IMR-90 (cell line): ENCODE results near the gene CASP8. TPM values are rescaled to one million over a fixed set of nuclear protein-coding genes. Genes with fewer than 3 reads are reported as not detected.

ENCODE experiments used
- ATAC-seq: fragments of 200-7000 bp; cut with Tn5 transposase; 2 replicates; pipeline ENCODE4 v1.9.1; 2020; ENCODE audit warnings: low read depth, mild to moderate bottlenecking, moderate library complexity
- BruUV-seq: library from RNA; stranded (reverse); fragments of 400-500 nt; replicated peaks from 2 replicates; lab custom pipeline; 2021; lab: Mats Ljungman, UMichigan
- CTCF ChIA-PET: fragments of 300-600 bp; formaldehyde crosslinking; extraction: SDS; loops from one replicate; lab custom pipeline; 2021; ENCODE audit warnings: antibody characterized with exemption; lab: Yijun Ruan, JAX
- POLR2A ChIA-PET: fragments of 300-600 bp; sonication (Branson Sonifier 250); formaldehyde crosslinking; loops from one replicate; lab custom pipeline; 2022; ENCODE audit warnings: antibody characterized with exemption; ENCODE audit not compliant: unreplicated experiment; lab: Charles Lee
- DNase-seq: peaks from one replicate; pipeline ENCODE4 v3.0.0; 2013
- H2AFZ ChIP-seq: replicated peaks from 2 replicates; pipeline ENCODE3; 2013; ENCODE audit warnings: low read length, mild to moderate bottlenecking; ENCODE audit not compliant: poor library complexity
- H2AK5ac ChIP-seq: 2 replicates; pipeline ENCODE4 v1.6.1; 2013; ENCODE audit warnings: low read depth, low read length, inconsistent platforms
- H2AK9ac ChIP-seq: replicated peaks from 2 replicates; pipeline ENCODE3; 2013; ENCODE audit warnings: mild to moderate bottlenecking, low read depth, low read length, moderate library complexity; ENCODE audit not compliant: poor library complexity
- H2BK120ac ChIP-seq: 2 replicates; pipeline ENCODE4 v1.6.1; 2013; ENCODE audit warnings: low read depth, low read length, inconsistent platforms
- H2BK15ac ChIP-seq: 3 replicates; pipeline ENCODE4 v1.6.1; 2013; ENCODE audit warnings: low read depth, low read length, inconsistent platforms
- H2BK20ac ChIP-seq: 2 replicates; pipeline ENCODE4 v1.6.1; 2013; ENCODE audit warnings: low read depth, mild to moderate bottlenecking, inconsistent platforms, low read length, moderate library complexity
- H2BK5ac ChIP-seq: 2 replicates; pipeline ENCODE4 v1.6.1; 2013; ENCODE audit warnings: mild to moderate bottlenecking, low read depth, low read length, inconsistent platforms; ENCODE audit not compliant: poor library complexity, severe bottlenecking
- H3K14ac ChIP-seq: replicated peaks from 2 replicates; pipeline ENCODE4 v1.6.1; 2013; ENCODE audit warnings: low read depth, low read length, inconsistent platforms
- H3K18ac ChIP-seq: 2 replicates; pipeline ENCODE4 v1.6.1; 2013; ENCODE audit warnings: low read depth, low read length, control low read depth
- H3K23ac ChIP-seq: 2 replicates; pipeline ENCODE4 v1.6.1; 2013; ENCODE audit warnings: low read depth, low read length, inconsistent platforms
- H3K27ac ChIP-seq: 2 replicates; pipeline ENCODE4 v1.5.1; 2013; ENCODE audit warnings: mild to moderate bottlenecking, control low read depth, low read length; ENCODE audit not compliant: insufficient read depth
- H3K27me3 ChIP-seq: 2 replicates; pipeline ENCODE4 v1.6.1; 2013; ENCODE audit warnings: low read length; ENCODE audit not compliant: control insufficient read depth, insufficient read depth
- H3K36me3 ChIP-seq: 2 replicates; pipeline ENCODE4 v1.6.1; 2013; ENCODE audit warnings: low read length, mixed read lengths; ENCODE audit not compliant: control insufficient read depth, insufficient read depth
- H3K4ac ChIP-seq: 2 replicates; pipeline ENCODE4 v1.6.1; 2013; ENCODE audit warnings: low read depth, low read length, inconsistent platforms
- H3K4me1 ChIP-seq: 2 replicates; pipeline ENCODE4 v1.6.1; 2013; ENCODE audit warnings: low read length, mixed read lengths; ENCODE audit not compliant: control insufficient read depth, insufficient read depth
- H3K4me2 ChIP-seq: 2 replicates; pipeline ENCODE4 v1.6.1; 2013; ENCODE audit warnings: low read depth, mild to moderate bottlenecking, control low read depth, low read length, moderate library complexity
- H3K4me3 ChIP-seq: 2 replicates; pipeline ENCODE4 v1.5.1; 2013; ENCODE audit warnings: low read depth, mild to moderate bottlenecking, control low read depth, low read length, moderate library complexity; ENCODE audit not compliant: insufficient read depth
- H3K56ac ChIP-seq: 2 replicates; pipeline ENCODE4 v1.6.1; 2013; ENCODE audit warnings: low read length, inconsistent platforms; ENCODE audit not compliant: insufficient read depth; ENCODE audit errors: extremely low read depth
- H3K79me1 ChIP-seq, 2 experiments: 2 replicates each; pipeline ENCODE4 v1.6.1; 2013; ENCODE audit warnings: low read length in 2 of 2, inconsistent platforms in 1 of 2, low read depth in 1 of 2
- H3K9ac ChIP-seq: 2 replicates; pipeline ENCODE4 v1.6.1; 2013; ENCODE audit warnings: low read depth, low read length, control low read depth
- H3K9me1 ChIP-seq: 2 replicates; pipeline ENCODE4 v1.6.1; 2013; ENCODE audit warnings: low read length, inconsistent platforms; ENCODE audit not compliant: insufficient read depth
- H3K9me3 ChIP-seq: 2 replicates; pipeline ENCODE4 v1.6.1; 2013; ENCODE audit warnings: low read length; ENCODE audit not compliant: control insufficient read depth, insufficient read depth
- H4K20me1 ChIP-seq: 2 replicates; pipeline ENCODE4 v1.6.1; 2013; ENCODE audit warnings: low read length, inconsistent platforms; ENCODE audit not compliant: insufficient read depth
- H4K5ac ChIP-seq: 2 replicates; pipeline ENCODE4 v1.6.1; 2013; ENCODE audit warnings: mild to moderate bottlenecking, low read depth, low read length, control low read depth
- H4K8ac ChIP-seq, 2 experiments: 2 replicates each; pipeline ENCODE4 v1.6.1; 2013; ENCODE audit warnings: low read depth in 2 of 2, low read length in 2 of 2, control low read depth in 1 of 2, inconsistent platforms in 1 of 2
- H4K91ac ChIP-seq: 2 replicates; pipeline ENCODE4 v1.6.1; 2013; ENCODE audit warnings: low read depth, low read length, inconsistent platforms; ENCODE audit not compliant: insufficient read depth
- BHLHE40 ChIP-seq: fragments of 150-350 bp; IDR thresholded peaks from 2 replicates; pipeline ENCODE4 v1.6.1; 2016; ENCODE audit warnings: mild to moderate bottlenecking, low read depth, low read length
- CEBPB ChIP-seq: IDR thresholded peaks from 2 replicates; pipeline ENCODE4 v1.6.1; 2012; ENCODE audit warnings: low read depth, low read length, improper control_type of control experiment
- CHD1 ChIP-seq: IDR thresholded peaks from 2 replicates; pipeline ENCODE4 v1.6.1; 2012; ENCODE audit warnings: low read depth, low read length, improper control_type of control experiment
- FOS ChIP-seq: fragments of 150-350 bp; IDR thresholded peaks from 2 replicates; pipeline ENCODE4 v1.6.1; 2016; ENCODE audit warnings: low read depth, low read length
- MAFK ChIP-seq: IDR thresholded peaks from 2 replicates; pipeline ENCODE4 v1.6.1; 2012; ENCODE audit warnings: low read depth, low read length, improper control_type of control experiment
- MAZ ChIP-seq: IDR thresholded peaks from 2 replicates; pipeline ENCODE4 v1.6.1; 2012; ENCODE audit warnings: low read depth, mild to moderate bottlenecking, low read length, improper control_type of control experiment, moderate library complexity, borderline replicate concordance
- MXI1 ChIP-seq: IDR thresholded peaks from 2 replicates; pipeline ENCODE4 v1.6.1; 2012; ENCODE audit warnings: low read depth, mild to moderate bottlenecking, low read length, moderate library complexity, borderline replicate concordance
- NFE2L2 ChIP-seq: fragments of 150-350 bp; IDR thresholded peaks from 2 replicates; pipeline ENCODE4 v1.6.1; 2016; ENCODE audit warnings: low read depth, mild to moderate bottlenecking, low read length
- POLR2A ChIP-seq: IDR thresholded peaks from 2 replicates; pipeline ENCODE4 v1.6.1; 2012; ENCODE audit warnings: mild to moderate bottlenecking, low read depth, low read length
- RAD21 ChIP-seq: IDR thresholded peaks from 2 replicates; pipeline ENCODE4 v1.6.1; 2012; ENCODE audit warnings: low read length, improper control_type of control experiment
- RCOR1 ChIP-seq: IDR thresholded peaks from 2 replicates; pipeline ENCODE4 v1.6.1; 2012; ENCODE audit warnings: mild to moderate bottlenecking, low read length, improper control_type of control experiment; ENCODE audit not compliant: insufficient replicate concordance
- RFX5 ChIP-seq: IDR thresholded peaks from 2 replicates; pipeline ENCODE4 v1.8.0; 2012; ENCODE audit warnings: low read depth, mild to moderate bottlenecking, low read length, moderate library complexity
- SMC3 ChIP-seq: fragments of 150-350 bp; IDR thresholded peaks from 2 replicates; pipeline ENCODE4 v1.6.1; 2016; ENCODE audit warnings: low read depth, mild to moderate bottlenecking, antibody characterized with exemption, low read length, moderate library complexity
- WGBS, 2 experiments: methylation state at CpG; one replicate each; pipeline versions ENCODE4 v1.1.5 to v1.1.7; 2013; ENCODE audit warnings: missing lambda C conversion rate in 2 of 2; ENCODE audit not compliant: insufficient read length in 1 of 2; ENCODE audit errors: extremely low coverage in 2 of 2; 5-methylcytosine and 5-hydroxymethylcytosine counted together
- dilution Hi-C: fragments of 300-500 bp; cut with HindIII; formaldehyde crosslinking; loops from one replicate; pipeline ENCODE4 v1.14.3; 2018; ENCODE audit warnings: low sequenced_read_pairs; ENCODE audit not compliant: unreplicated experiment
- in situ Hi-C: fragments of 300-500 bp; cut with MboI; formaldehyde crosslinking; loops from 3 replicates; pipeline ENCODE4 v1.14.3; 2019; ENCODE audit warnings: low sequenced_read_pairs, inconsistent platforms, mixed read lengths
- intact Hi-C: fragments of 100-400 bp; cut with micrococcal nuclease; formaldehyde crosslinking; loops from 2 replicates; pipeline ENCODE4 v1.10.0; 2022
- polyA plus RNA-seq, 3 experiments: library from polyadenylated mRNA; depleted of rRNA; stranded (reverse); fragments of >200 nt; gene quantifications; 2 replicates each; pipeline ENCODE4 v1.2.3, GENCODE V29; 2012; ENCODE audit warnings: low replicate concordance in 1 of 3
- total RNA-seq: library from RNA; depleted of rRNA; stranded (reverse); fragments of >200 nt; gene quantifications from 2 replicates; pipeline ENCODE4 v1.2.3, GENCODE V29; 2012
- TF ChIP-seq, protein P1 (sequence below): fragments of 150-350 bp; IDR thresholded peaks from 2 replicates; pipeline ENCODE4 v1.6.1; 2016; ENCODE audit warnings: low read depth, mild to moderate bottlenecking, low read length, moderate library complexity, borderline replicate concordance
- TF ChIP-seq, protein P2 (sequence below): fragments of 150-350 bp; IDR thresholded peaks from 2 replicates; pipeline ENCODE4 v1.6.1; 2017; ENCODE audit warnings: mild to moderate bottlenecking, antibody characterized with exemption, low read length, low read depth
- TF ChIP-seq, protein P3 (sequence below): conservative IDR thresholded peaks from 2 replicates; pipeline ENCODE4 v1.5.1; 2012; ENCODE audit warnings: mild to moderate bottlenecking, low read depth, low read length, improper control_type of control experiment

Gene CASP8
- total and polyA plus RNA-seq, 2 of the 4 experiments (the other 2 are of a cell fraction), result 13.1 to 17.0 TPM

DNA sequence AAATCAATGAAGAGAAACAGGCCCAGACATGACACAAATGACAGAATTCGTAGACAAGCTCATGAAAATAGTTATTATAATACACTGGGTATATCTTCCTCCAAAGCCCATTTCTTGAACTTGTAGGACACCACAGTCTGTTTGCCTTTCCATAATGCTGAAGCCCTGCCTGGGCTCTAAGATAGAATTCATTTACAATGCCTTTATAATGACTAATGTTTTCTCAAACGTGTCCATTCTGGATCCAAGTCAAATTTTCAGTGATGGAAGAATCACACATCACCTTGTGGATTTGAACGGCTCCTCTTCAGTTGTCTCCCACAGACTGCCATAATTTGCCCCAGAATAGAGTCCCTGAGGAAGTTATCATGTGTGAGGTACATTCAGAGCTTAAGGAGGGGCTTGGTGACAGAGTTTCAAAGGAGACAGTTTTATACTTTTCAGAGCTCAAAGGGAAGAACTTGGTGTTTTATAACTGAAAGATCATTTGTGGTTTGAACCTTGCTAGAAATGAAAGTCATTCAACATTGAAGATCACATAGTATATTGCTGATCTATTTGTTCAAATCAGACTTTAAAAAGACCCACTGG lies 38.2 kb downstream of the CASP8 start:
- Histone ChIP-seq H3K79me1 (no peaks in the 10 kb centered on the region), H2BK15ac (no peak overlapping the region), H3K4ac (no peak overlapping the region), H3K4me2 (no peak overlapping the region), H3K9me3 (no peaks in the 10 kb centered on the region), H2BK20ac (no peak overlapping the region), H3K23ac (no peak overlapping the region), H2AK9ac (no peak overlapping the region), H2BK120ac (no peak overlapping the region), H4K8ac (no peak overlapping the region), H4K20me1 (no peaks in the 10 kb centered on the region), H2AFZ (no peak overlapping the region), H4K91ac (no peak overlapping the region), H3K27ac (no peak overlapping the region), H2BK5ac (no peak overlapping the region), H3K9me1 (no peaks in the 10 kb centered on the region), H3K56ac (no peak overlapping the region), H3K9ac (no peak overlapping the region), H3K36me3 (no peaks in the 10 kb centered on the region), H3K4me3 (no peak overlapping the region), H2AK5ac (no peak overlapping the region), H3K4me1 (no peaks in the 10 kb centered on the region), H3K14ac (no peak overlapping the region), H4K5ac (no peak overlapping the region), H3K27me3 (no peaks in the 10 kb centered on the region), H3K18ac (no peak overlapping the region)
- no CpG with 5 or more reads among the region's 3 CpGs for WGBS, 2 experiments
- intact Hi-C loops, result no loop called here
- in situ Hi-C loops, result no loop called here
- no TSS peak for BruUV-seq
- TF ChIP-seq RFX5, result no peak
- no peak for TF ChIP-seq MAFK
- TF ChIP-seq, protein P1, sequence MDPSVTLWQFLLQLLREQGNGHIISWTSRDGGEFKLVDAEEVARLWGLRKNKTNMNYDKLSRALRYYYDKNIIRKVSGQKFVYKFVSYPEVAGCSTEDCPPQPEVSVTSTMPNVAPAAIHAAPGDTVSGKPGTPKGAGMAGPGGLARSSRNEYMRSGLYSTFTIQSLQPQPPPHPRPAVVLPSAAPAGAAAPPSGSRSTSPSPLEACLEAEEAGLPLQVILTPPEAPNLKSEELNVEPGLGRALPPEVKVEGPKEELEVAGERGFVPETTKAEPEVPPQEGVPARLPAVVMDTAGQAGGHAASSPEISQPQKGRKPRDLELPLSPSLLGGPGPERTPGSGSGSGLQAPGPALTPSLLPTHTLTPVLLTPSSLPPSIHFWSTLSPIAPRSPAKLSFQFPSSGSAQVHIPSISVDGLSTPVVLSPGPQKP, result no peak
- no peak for TF ChIP-seq CEBPB
- no peak for TF ChIP-seq RAD21
- TF ChIP-seq, protein P2, sequence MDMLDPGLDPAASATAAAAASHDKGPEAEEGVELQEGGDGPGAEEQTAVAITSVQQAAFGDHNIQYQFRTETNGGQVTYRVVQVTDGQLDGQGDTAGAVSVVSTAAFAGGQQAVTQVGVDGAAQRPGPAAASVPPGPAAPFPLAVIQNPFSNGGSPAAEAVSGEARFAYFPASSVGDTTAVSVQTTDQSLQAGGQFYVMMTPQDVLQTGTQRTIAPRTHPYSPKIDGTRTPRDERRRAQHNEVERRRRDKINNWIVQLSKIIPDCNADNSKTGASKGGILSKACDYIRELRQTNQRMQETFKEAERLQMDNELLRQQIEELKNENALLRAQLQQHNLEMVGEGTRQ, result no peak
- no peak for TF ChIP-seq MAZ
- no peak for TF ChIP-seq RCOR1
- no peak for TF ChIP-seq SMC3
- TF ChIP-seq CHD1, result no peak
- TF ChIP-seq NFE2L2, result no peak
- TF ChIP-seq BHLHE40, result no peak
- no peak for TF ChIP-seq MXI1
- TF ChIP-seq POLR2A, result no peak
- no peak for TF ChIP-seq FOS
- TF ChIP-seq, protein P3, sequence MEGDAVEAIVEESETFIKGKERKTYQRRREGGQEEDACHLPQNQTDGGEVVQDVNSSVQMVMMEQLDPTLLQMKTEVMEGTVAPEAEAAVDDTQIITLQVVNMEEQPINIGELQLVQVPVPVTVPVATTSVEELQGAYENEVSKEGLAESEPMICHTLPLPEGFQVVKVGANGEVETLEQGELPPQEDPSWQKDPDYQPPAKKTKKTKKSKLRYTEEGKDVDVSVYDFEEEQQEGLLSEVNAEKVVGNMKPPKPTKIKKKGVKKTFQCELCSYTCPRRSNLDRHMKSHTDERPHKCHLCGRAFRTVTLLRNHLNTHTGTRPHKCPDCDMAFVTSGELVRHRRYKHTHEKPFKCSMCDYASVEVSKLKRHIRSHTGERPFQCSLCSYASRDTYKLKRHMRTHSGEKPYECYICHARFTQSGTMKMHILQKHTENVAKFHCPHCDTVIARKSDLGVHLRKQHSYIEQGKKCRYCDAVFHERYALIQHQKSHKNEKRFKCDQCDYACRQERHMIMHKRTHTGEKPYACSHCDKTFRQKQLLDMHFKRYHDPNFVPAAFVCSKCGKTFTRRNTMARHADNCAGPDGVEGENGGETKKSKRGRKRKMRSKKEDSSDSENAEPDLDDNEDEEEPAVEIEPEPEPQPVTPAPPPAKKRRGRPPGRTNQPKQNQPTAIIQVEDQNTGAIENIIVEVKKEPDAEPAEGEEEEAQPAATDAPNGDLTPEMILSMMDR, result no peak
- DNase-seq, result peak; percentile 33
- dilution Hi-C loops, result no loop called here
- ChIA-PET CTCF (interaction anchor here (0.6 to 1.4 kb wide), 2 partner anchors 10 to 142 kb away, joined by 3 to 4 read pairs; no protein-coding TSS in a partner anchor), POLR2A (no interaction called here)
- no peak for ATAC-seq
